Measurements from ENCODE around the gene CHMP4A.

DNA sequence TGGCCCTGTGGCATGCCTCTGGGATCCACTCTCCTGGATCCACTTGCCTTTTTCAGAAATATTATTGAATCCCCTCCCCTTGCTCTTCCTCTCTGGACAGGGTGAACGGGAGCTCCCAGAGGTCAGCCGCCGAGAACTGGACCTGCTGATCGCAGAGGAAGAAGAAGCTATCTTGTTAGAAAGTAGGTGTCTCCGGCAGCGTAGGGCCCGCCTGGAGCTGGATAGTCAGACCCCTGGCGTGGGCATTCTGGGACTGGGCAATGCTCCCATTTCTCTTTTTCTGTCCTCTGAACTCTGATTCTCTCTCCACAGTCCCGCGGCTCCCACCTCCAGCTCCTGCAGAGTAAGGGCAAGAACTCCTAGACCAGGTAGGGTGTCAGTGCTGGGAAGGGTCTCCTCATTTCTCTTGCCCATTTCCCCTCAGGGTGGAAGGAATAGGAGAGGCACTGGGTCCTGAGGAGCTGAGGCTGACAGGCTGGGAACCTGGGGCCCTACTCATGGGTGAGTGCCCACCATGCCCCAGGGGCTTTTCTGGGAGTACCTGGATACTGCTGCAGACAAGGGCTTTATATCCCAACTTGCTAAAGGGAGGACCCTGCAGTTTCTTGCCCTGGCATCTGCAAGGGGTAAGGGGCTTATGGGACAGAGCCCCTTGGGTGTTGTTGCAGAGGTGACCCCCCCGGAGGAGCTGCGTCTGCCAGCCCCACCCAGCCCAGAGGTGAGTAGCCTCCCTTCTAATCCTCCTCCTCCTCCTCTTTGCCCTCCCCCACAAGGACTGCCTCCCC is 36.1 kb downstream of the CHMP4A start:
- TF ChIP-seq CTCF (IDR thresholded peaks at IDR 0.05 in 2 of 3, conservative IDR thresholded peaks at IDR 0.05 in 1 of 3; ENCODE audit: borderline replicate concordance in 1 of 3, insufficient read depth in 1 of 3, low read depth in 2 of 3, low read length in 2 of 3) = no peak
- no peak for TF ChIP-seq SIN3A (IDR thresholded peaks at IDR 0.05; ENCODE audit: low read depth)
- no peak for TF ChIP-seq POLR2AphosphoS5 (IDR thresholded peaks at IDR 0.05; ENCODE audit: low read depth, low read length)
- TF ChIP-seq POLR2A (IDR thresholded peaks at IDR 0.05; ENCODE audit: borderline replicate concordance, extremely low read depth, insufficient read depth, insufficient read length) = no peak
- no peak for TF ChIP-seq EZH2phosphoT487 (IDR thresholded peaks at IDR 0.05; ENCODE audit: borderline replicate concordance)

Data from HCT116 (cell line).